ENCODE results near the gene POLR2J2.
"Not testable (repeated sequence)": the region's sequence is repeated elsewhere in the genome, so short reads cannot be mapped to it uniquely, and the experiment has no call there.

The POLR2J2 gene

DNA sequence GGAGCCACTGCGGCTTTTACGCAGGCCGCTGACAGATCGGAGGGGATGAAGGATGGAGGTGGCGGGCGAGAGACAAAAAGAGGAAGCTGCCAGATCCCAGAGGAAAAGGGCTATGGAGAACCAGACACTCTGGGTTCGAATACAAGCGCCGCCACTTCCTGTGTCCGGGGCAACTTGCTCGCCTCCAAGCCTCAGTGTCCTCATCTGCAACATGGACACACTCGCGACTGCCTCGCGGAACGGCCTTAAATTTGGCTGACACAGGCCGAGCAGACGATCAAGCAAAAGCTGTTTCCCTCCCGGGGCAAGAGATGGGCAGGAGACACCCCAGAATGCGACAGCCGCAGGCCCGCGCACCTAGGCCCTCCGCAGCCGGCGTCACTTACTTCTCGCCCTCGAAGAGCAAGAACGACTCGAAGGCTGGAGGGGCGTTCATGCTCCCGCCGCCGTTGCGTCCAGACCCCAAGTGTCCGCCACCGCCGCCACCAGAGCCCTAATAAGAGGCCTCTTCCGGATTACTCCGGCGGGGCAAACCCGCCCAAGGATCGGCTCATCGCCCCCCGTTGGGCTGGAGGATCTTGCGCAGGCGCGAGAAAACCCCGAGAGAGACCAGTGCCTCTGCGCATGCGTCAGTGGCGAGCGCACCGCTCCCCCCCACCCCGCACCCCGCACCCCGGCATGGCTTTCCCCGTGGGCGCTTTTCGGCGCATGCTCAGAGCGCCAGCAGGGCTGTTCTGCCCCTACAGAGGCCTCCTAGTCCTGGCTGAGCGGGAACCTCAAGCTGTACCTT lies at the start of gene POLR2J2:
Gene POLR2J2 (minus strand): TSS at position 498 of the 790 bp plus-strand sequence. CDS start 62 bp downstream, at position 436.
- DNase-seq = not testable (repeated sequence)

GRCh38 chr7:102718491-102718890 lies 47.0 kb upstream of the POLR2J2 start:
- not testable (repeated sequence) for DNase-seq

DNA sequence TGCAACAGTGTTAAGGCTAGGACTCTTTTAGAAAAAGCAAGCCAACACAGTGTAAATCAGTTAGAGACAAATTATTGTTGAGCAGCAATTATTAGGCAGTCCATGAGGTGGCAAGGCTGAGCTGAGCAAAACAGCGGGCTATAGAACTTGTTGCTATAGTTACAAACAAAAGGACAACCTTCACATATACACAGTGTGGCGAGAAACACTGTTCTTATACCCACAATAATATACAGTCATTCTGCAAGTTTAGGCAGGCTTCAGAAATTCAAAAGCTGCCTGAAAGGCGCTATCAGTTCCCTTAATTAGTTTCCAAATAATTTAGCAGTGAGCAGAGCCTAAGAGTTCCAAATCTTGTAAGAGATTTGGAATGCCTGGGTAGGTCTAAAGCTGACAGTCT lies 44.3 kb upstream of the POLR2J2 start:
- DNase-seq = not testable (repeated sequence)

DNA sequence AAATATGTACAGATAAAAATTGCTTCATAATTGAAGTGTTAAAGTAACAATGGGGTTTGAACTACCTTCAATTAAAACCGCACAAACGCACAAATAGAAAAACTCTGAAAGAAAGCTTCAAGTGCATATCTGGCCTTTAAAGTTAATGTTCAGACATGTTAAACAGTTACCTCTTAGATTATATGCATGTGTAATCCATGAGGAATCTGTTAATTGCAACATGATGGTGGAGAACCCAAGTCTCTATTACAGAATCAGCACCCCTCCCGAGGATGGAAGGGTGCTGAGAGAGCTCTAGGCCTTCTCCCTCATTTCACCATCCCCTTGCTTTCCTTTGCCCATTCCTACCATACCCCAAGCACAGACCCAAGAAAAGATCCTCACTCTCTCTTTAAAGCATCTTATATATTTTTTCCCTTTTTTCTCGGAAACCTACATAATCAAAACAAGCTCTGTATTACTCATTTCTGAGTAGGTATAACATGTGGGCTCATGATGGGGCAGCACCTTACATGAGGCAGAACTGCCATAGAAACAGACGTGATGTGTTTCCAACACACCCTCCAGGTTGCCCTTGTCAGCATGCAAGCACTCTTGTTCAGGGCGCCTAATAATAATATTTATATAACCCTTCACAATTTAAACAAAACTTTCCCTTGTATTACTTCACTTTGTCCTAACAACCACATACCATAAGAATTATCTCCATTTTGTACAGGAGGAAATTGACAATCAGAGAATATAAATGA lies 43.5 kb upstream of the POLR2J2 start:
- not testable (repeated sequence) for DNase-seq

DNA sequence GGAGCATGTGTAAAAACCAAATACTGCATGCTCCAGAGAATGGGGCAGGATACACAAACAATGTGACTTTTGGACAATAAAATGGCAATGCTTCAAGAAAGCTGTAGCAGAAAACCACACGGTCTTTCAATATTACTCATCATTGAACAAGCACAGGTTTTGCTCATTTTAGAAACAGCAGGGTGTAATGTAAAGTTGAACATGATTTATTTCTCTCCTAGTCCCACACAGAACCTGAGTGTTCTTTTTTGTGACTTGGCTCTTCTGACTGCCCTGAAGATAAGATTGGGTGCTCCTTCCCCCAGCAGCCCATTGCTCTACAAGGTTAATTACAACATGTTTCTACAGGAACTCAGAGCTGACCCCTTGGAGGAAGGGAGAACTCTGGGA lies 42.2 kb upstream of the POLR2J2 start:
- DNase-seq = not testable (repeated sequence)

GRCh38 chr7:102713011-102713690 lies 41.7 kb upstream of the POLR2J2 start:
- DNase-seq = not testable (repeated sequence)

DNA sequence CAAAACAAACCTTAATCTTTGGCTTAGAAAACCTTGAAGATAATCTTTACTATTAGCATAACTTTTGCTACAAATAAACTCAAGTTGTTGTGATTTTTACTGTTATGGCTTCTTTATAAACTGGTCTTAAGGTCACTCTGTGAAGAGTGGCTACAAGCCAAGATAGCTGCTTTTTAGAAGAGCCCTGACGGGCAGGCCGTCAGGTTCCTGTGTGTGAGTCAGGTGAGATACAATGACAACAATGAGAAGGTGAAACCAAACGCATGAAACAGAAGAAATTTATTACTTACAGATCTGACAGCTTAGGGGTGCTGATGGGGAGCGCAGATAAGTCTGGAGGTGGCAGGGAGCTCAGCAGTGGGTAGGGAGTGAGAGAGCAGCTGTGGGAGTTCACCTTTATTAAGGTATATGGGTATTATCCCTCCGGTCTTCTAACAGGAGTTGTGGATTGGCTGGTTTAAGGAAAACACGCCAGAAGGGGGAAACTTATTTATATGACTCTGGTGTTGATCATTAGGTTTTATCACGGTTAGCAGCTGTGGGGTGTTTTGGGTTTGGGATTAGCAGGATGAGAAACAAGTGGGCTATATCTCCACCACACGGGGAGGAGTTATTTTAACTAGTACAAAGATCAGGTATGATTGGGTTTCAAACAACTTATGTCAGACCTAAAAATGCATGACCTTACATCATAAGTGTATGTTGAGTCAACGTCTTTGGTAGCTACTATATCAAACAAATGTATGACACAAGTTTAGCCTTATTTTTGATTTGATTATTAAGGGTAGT lies 27.7 kb upstream of the POLR2J2 start:
- DNase-seq = not testable (repeated sequence)

GRCh38 chr7:102697642-102698512 lies 26.4 kb upstream of the POLR2J2 start:
- DNase-seq = not testable (repeated sequence)

DNA sequence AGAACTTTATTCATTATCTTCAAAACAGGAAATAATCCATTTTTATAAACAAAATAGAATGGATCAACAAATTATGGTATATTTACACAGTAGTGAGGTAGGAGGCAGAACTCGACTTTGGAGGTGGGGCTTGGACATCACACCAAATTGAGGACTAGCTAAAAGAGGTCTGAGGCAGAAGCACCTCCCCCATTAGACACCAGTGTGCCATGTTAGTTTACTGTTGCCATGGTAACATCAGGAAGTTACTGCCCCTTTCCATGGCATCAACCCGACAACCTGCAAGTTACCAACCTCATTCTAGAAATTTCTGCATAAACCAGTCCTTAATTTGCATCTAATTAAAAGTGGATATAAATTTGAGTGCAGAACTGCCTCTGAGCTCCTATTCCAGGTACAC lies 24.5 kb upstream of the POLR2J2 start:
- not testable (repeated sequence) for DNase-seq

GRCh38 chr7:102695033-102695552 lies 23.6 kb upstream of the POLR2J2 start:
- DNase-seq = not testable (repeated sequence)

DNA sequence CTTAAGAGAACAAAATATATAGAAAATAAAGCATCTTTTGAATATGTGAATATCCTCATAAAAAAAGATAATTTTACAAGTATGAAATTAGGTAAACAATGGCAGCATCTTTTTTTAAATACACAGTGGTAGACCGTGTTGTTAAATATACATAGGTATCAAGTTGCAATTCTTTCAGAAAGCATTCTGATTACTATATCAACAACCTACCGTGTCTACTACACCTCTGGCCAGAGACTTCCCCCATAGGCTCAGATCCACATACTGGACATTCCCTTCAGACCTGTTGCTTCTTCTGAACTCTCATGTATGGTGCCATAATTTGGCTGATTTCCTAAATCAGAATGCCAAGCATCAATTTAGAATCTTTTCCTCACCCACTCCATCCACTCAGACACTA lies 22.5 kb upstream of the POLR2J2 start:
- DNase-seq = not testable (repeated sequence)

DNA sequence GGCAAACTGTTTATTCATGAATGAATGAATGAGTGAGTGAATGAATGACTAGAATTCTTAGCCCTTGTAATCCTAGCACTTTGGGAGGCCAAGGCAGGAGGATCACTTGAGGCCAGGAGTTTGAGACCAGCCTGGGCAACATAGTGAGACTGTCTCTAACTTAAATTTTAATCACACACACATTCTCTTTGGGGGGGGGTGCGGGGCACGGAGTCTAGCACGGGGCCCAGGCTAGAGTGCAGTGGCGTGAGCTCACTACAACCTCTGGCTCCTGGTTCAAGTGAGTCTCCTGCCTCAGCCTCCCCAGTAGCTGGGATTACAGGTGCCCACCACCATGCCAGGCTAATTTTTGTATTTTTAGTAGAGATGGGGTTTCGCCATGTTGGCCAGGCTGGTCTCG lies 19.1 kb upstream of the POLR2J2 start:
- DNase-seq = not testable (repeated sequence)

GRCh38 chr7:102689436-102690282 lies 18.2 kb upstream of the POLR2J2 start:
- DNase-seq = not testable (repeated sequence)

DNA sequence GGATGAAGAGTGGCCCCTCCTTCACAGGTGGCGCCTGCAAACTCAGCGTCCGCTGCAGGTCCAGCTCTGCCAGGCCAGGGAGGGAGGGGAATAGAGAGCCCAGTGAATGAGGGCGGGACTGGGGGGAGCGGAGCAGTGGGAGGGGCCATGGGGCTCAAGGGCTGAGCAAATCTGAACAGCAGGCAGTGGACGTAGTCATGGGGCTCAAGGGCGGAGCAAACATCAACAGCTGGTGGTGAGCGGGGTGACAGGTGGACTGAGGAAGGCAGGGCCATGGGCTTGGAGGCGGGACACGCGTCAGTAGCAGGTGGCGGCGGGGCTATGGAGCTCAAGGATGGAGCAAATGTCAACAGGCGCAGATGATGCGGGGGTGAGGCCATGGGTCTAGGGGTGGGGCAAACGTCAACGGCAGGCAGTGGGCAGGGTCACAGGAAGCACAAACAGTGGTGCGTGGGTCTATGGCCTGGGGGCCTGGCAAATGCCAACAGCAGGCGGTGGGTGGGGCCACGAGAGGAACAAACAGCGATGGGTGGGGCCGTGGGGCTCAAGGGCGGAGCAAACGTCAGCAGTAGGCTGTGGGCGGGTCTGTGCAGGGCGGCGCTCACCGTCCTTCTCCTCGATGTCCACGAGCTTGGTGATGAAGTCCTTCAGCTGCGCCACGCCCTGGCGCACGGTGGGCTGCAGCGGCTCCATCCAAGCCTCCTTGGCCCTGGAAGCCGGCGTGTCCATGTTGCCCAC lies 17.0 kb upstream of the POLR2J2 start:
- not testable (repeated sequence) for DNase-seq

- DNase-seq = not testable (repeated sequence)
These were observed 11.1 kb upstream of the POLR2J2 start for GRCh38 chr7:102682560-102682959.

DNA sequence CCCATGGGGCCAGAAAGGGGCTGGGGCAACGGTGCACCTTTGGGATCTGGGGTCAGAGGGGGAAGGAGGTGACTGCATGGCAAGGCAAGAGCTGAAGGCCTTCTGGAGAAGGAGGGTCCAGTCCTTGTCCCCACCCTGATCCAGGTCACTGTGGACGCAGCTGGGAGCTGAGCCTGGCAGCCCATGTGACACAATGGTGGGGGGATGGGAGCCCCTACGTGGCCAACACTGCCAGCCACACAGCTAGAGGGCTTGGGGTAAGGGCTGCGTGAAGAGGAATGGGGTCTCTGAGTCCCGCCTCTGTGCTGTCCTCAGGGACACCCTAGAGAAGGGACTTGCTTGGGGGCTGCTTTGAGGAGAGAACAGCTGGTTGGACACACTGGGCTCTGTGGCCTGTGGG lies 9.3 kb upstream of the POLR2J2 start:
- DNase-seq = not testable (repeated sequence)

GRCh38 chr7:102675545-102675944 lies 4.1 kb upstream of the POLR2J2 start:
- not testable (repeated sequence) for DNase-seq

GRCh38 chr7:102673447-102674067 lies 2.1 kb upstream of the POLR2J2 start:
- DNase-seq = not testable (repeated sequence)

GRCh38 chr7:102671956-102672307 lies 469 bp upstream of the POLR2J2 start:
- DNase-seq = not testable (repeated sequence)

Data from amniotic stem cell (primary cell).